ENCODE measurements around the gene ETV6.

GRCh38 chr12:11922361-11922760 is 272.9 kb downstream of the ETV6 start:
- TF ChIP-seq CTCF (IDR thresholded peaks at IDR 0.05), result no peak
- no peak for TF ChIP-seq POLR2A (IDR thresholded peaks at IDR 0.05)

Data from lower leg skin (tissue), 3 donors.